Parathyroid adenoma (tissue), 2 donors: ENCODE measurements around the gene PARD3B.

ENCODE experiments used
- H2AFZ ChIP-seq: fragments of 300-600 bp; sonication (generic); one replicate; pipeline ENCODE4 v1.7.0; 2017; ENCODE audit warnings: antibody characterized with exemption, mild to moderate bottlenecking
- H3K27ac ChIP-seq: fragments of 300-600 bp; sonication (generic); one replicate; pipeline ENCODE4 v1.7.0; 2017
- H3K27me3 ChIP-seq: fragments of 300-600 bp; sonication (generic); one replicate; pipeline ENCODE4 v1.7.0; 2017; ENCODE audit warnings: low read length; ENCODE audit not compliant: control insufficient read depth, insufficient read depth
- H3K36me3 ChIP-seq: fragments of 300-600 bp; sonication (generic); one replicate; pipeline ENCODE4 v1.7.0; 2017; ENCODE audit warnings: low read length; ENCODE audit not compliant: control insufficient read depth, insufficient read depth
- H3K4me1 ChIP-seq: fragments of 300-600 bp; sonication (generic); one replicate; pipeline ENCODE4 v1.7.0; 2017; ENCODE audit warnings: control low read depth
- H3K4me2 ChIP-seq: fragments of 300-600 bp; sonication (generic); one replicate; pipeline ENCODE4 v1.7.0; 2017; ENCODE audit warnings: low read length
- H3K4me3 ChIP-seq: fragments of 300-600 bp; sonication (generic); one replicate; pipeline ENCODE4 v1.7.0; 2017; ENCODE audit warnings: low read depth, low read length
- H3K79me2 ChIP-seq: fragments of 300-600 bp; sonication (generic); one replicate; pipeline ENCODE4 v1.7.0; 2017; ENCODE audit warnings: control low read depth
- H3K9ac ChIP-seq: fragments of 300-600 bp; sonication (generic); one replicate; pipeline ENCODE4 v1.7.0; 2017; ENCODE audit warnings: mild to moderate bottlenecking
- H3K9me3 ChIP-seq: fragments of 300-600 bp; sonication (generic); one replicate; pipeline ENCODE4 v1.7.0; 2017; ENCODE audit warnings: low read length; ENCODE audit not compliant: control insufficient read depth
- CTCF ChIP-seq: fragments of 300-600 bp; sonication (generic); IDR thresholded peaks from one replicate; pipeline ENCODE4 v1.7.0; 2017; ENCODE audit warnings: antibody characterized with exemption, mild to moderate bottlenecking
- donor health status: primary hyperparathyroidism.

The PARD3B gene

GRCh38 chr2:204827701-204828590 is 282.7 kb downstream of the PARD3B start:
- H3K36me3 ChIP-seq = no peaks in the 10 kb centered on the region
- no peak for TF ChIP-seq CTCF
- no peak overlapping the region for H3K4me2 ChIP-seq
- no peak overlapping the region for H2AFZ ChIP-seq
- H3K9me3 ChIP-seq = no peaks in the 10 kb centered on the region
- no peak overlapping the region for H3K4me3 ChIP-seq
- H3K9ac ChIP-seq = no peak overlapping the region
- no peaks in the 10 kb centered on the region for H3K4me1 ChIP-seq
- H3K79me2 ChIP-seq = peaks cover 18% of the 10 kb centered on the region
- no peak overlapping the region for H3K27ac ChIP-seq
- no peaks in the 10 kb centered on the region for H3K27me3 ChIP-seq

GRCh38 chr2:204834716-204835384 is 289.6 kb downstream of the PARD3B start:
- Histone ChIP-seq H3K4me3 (no peak overlapping the region), H3K79me2 (peaks cover 5% of the 10 kb centered on the region), H3K4me1 (no peaks in the 10 kb centered on the region), H3K9ac (no peak overlapping the region), H2AFZ (no peak overlapping the region), H3K36me3 (no peaks in the 10 kb centered on the region), H3K27me3 (no peaks in the 10 kb centered on the region), H3K9me3 (no peaks in the 10 kb centered on the region), H3K4me2 (no peak overlapping the region), H3K27ac (no peak overlapping the region)
- TF ChIP-seq CTCF = no peak

GRCh38 chr2:204835786-204836185 is 290.5 kb downstream of the PARD3B start:
- H3K9me3 ChIP-seq = no peaks in the 10 kb centered on the region
- peaks cover 5% of the 10 kb centered on the region for H3K79me2 ChIP-seq
- H3K36me3 ChIP-seq = no peaks in the 10 kb centered on the region
- no peak overlapping the region for H2AFZ ChIP-seq
- no peaks in the 10 kb centered on the region for H3K4me1 ChIP-seq
- H3K27ac ChIP-seq = no peak overlapping the region
- TF ChIP-seq CTCF = no peak
- no peak overlapping the region for H3K9ac ChIP-seq
- no peak overlapping the region for H3K4me3 ChIP-seq
- no peak overlapping the region for H3K4me2 ChIP-seq
- H3K27me3 ChIP-seq = no peaks in the 10 kb centered on the region

GRCh38 chr2:204840504-204840903 is 295.2 kb downstream of the PARD3B start:
- H3K4me2 ChIP-seq = no peak overlapping the region
- no peak overlapping the region for H2AFZ ChIP-seq
- no peaks in the 10 kb centered on the region for H3K36me3 ChIP-seq
- no peak overlapping the region for H3K9ac ChIP-seq
- H3K9me3 ChIP-seq = no peaks in the 10 kb centered on the region
- H3K4me1 ChIP-seq = peaks cover 6% of the 10 kb centered on the region
- H3K4me3 ChIP-seq = no peak overlapping the region
- no peak overlapping the region for H3K27ac ChIP-seq
- H3K79me2 ChIP-seq = peaks cover 9% of the 10 kb centered on the region
- TF ChIP-seq CTCF = no peak
- no peaks in the 10 kb centered on the region for H3K27me3 ChIP-seq
